ENCODE data around the gene KIDINS220. TPM values are rescaled to one million over a fixed set of nuclear protein-coding genes. Genes with fewer than 3 reads are reported as not detected.

The KIDINS220 gene
- total RNA-seq, 1 donor: 52.2 TPM

GRCh38 chr2:8853426-8853825, 16.0 kb upstream of the KIDINS220 start:
- DNase-seq (ENCODE audit: low read depth in 2 of 3, low spot score in 2 of 3): no peak

GRCh38 chr2:8851811-8852560, 14.6 kb upstream of the KIDINS220 start:
- no peak for DNase-seq (ENCODE audit: low read depth in 2 of 3, low spot score in 2 of 3)

GRCh38 chr2:8850845-8851487, 13.6 kb upstream of the KIDINS220 start:
- DNase-seq (ENCODE audit: low read depth in 2 of 3, low spot score in 2 of 3): no peak

- DNase-seq (ENCODE audit: low read depth in 2 of 3, low spot score in 2 of 3): peak in 2 of 3 donors; percentile 27 to 68
Observed at GRCh38 chr2:8849327-8849726, 11.9 kb upstream of the KIDINS220 start.

GRCh38 chr2:8848328-8849100, 11.1 kb upstream of the KIDINS220 start:
- DNase-seq (ENCODE audit: low read depth in 2 of 3, low spot score in 2 of 3): no peak

GRCh38 chr2:8847400-8847799, 10.0 kb upstream of the KIDINS220 start:
- DNase-seq (ENCODE audit: low read depth in 2 of 3, low spot score in 2 of 3): no peak

GRCh38 chr2:8841932-8842331, 4.5 kb upstream of the KIDINS220 start:
- no peak for DNase-seq (ENCODE audit: low read depth in 2 of 3, low spot score in 2 of 3)

- no peak for DNase-seq (ENCODE audit: low read depth in 2 of 3, low spot score in 2 of 3)
Observed at GRCh38 chr2:8840475-8841091, 3.2 kb upstream of the KIDINS220 start.

- DNase-seq (ENCODE audit: low read depth in 2 of 3, low spot score in 2 of 3): no peak
Observed at GRCh38 chr2:8839189-8839965, 2.0 kb upstream of the KIDINS220 start.

GRCh38 chr2:8837795-8838140, 355 bp upstream of the KIDINS220 start:
- DNase-seq (ENCODE audit: low read depth in 2 of 3, low spot score in 2 of 3): no peak

- no peak for DNase-seq (ENCODE audit: low read depth in 2 of 3, low spot score in 2 of 3)
Observed at GRCh38 chr2:8835279-8835678, 2.1 kb downstream of the KIDINS220 start.

GRCh38 chr2:8833853-8834252, 3.6 kb downstream of the KIDINS220 start:
- no peak for DNase-seq (ENCODE audit: low read depth in 2 of 3, low spot score in 2 of 3)

GRCh38 chr2:8831516-8831915, 5.9 kb downstream of the KIDINS220 start:
- no peak for DNase-seq (ENCODE audit: low read depth in 2 of 3, low spot score in 2 of 3)

- DNase-seq (ENCODE audit: low read depth in 2 of 3, low spot score in 2 of 3): no peak
Observed at GRCh38 chr2:8827729-8828128, 9.7 kb downstream of the KIDINS220 start.

- DNase-seq (ENCODE audit: low read depth in 2 of 3, low spot score in 2 of 3): no peak
Observed at GRCh38 chr2:8822218-8822617, 15.2 kb downstream of the KIDINS220 start.

GRCh38 chr2:8821276-8822217, 15.9 kb downstream of the KIDINS220 start:
- DNase-seq (ENCODE audit: low read depth in 2 of 3, low spot score in 2 of 3): no peak

GRCh38 chr2:8819948-8820347, 17.5 kb downstream of the KIDINS220 start:
- no peak for DNase-seq (ENCODE audit: low read depth in 2 of 3, low spot score in 2 of 3)

GRCh38 chr2:8819194-8819593, 18.2 kb downstream of the KIDINS220 start:
- DNase-seq (ENCODE audit: low read depth in 2 of 3, low spot score in 2 of 3): no peak

GRCh38 chr2:8817221-8817620, 20.2 kb downstream of the KIDINS220 start:
- DNase-seq (ENCODE audit: low read depth in 2 of 3, low spot score in 2 of 3): no peak

Data from hematopoietic multipotent progenitor cell (in vitro differentiated cells).